ENCODE results near the gene PRSS2. TPM values are rescaled to one million over a fixed set of nuclear protein-coding genes. Genes with fewer than 3 reads are reported as not detected.

PRSS2 gene
- total and polyA plus RNA-seq, 2 donors (not counting 1 experiment from before 2014, with no cell fraction given): not detected

DNA sequence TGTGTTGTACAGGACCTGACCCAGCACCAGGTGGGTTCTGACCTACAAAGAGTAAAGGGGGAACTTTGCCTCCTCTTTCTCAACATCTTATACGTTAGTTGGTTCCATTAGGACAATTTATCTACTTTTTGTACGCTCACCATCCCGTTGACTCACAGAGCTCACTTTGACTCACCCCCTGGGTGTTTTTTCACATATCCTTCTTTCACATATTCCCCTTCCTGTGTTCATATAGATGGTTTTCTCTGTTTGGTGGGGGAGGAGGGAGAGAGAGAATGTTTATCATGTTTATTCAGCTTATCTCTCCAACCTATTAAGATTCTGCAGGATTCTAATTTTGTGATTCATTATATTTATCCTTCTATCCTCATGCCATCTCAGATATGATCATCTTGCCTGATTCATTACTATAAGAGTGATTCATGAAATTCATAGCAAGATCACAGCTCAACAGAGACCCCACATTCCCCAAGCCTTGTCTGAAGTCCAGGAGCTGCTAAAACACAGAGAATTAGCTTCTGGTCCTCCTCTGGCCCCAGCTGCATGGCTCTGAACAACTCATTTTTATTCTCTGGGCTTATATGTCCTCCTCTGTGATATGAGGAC is 37.2 kb downstream of the PRSS2 start:
- no peak overlapping the region for H3K4me3 ChIP-seq (replicated peaks in 1 of 4; ENCODE audit: control extremely low read depth in 1 of 4, insufficient read depth in 1 of 4, low read depth in 3 of 4, low read length in 4 of 4)
- H3K27me3 ChIP-seq (ENCODE audit: control insufficient read depth, insufficient read depth, low read length): no peaks in the 10 kb centered on the region
- H4K20me1 ChIP-seq (ENCODE audit: control insufficient read depth, extremely low read depth, insufficient read depth, low read length): no peaks in the 10 kb centered on the region
- no peak overlapping the region for H3K27ac ChIP-seq (ENCODE audit: insufficient read depth, low read length)
- H3K4me1 ChIP-seq (ENCODE audit: control insufficient read depth, extremely low read depth, insufficient read depth, low read length): no peaks in the 10 kb centered on the region
- no peak overlapping the region for H2AFZ ChIP-seq (ENCODE audit: low read length)
- H3K9me3 ChIP-seq (ENCODE audit: control insufficient read depth, insufficient read depth, low read depth, low read length): no peaks in the 10 kb centered on the region
- TF ChIP-seq EZH2 (IDR thresholded peaks at IDR 0.05; ENCODE audit: low read length, missing control alignments): no peak
- TF ChIP-seq, protein P1, sequence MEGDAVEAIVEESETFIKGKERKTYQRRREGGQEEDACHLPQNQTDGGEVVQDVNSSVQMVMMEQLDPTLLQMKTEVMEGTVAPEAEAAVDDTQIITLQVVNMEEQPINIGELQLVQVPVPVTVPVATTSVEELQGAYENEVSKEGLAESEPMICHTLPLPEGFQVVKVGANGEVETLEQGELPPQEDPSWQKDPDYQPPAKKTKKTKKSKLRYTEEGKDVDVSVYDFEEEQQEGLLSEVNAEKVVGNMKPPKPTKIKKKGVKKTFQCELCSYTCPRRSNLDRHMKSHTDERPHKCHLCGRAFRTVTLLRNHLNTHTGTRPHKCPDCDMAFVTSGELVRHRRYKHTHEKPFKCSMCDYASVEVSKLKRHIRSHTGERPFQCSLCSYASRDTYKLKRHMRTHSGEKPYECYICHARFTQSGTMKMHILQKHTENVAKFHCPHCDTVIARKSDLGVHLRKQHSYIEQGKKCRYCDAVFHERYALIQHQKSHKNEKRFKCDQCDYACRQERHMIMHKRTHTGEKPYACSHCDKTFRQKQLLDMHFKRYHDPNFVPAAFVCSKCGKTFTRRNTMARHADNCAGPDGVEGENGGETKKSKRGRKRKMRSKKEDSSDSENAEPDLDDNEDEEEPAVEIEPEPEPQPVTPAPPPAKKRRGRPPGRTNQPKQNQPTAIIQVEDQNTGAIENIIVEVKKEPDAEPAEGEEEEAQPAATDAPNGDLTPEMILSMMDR (conservative IDR thresholded peaks at IDR 0.05 in 1 of 2, IDR thresholded peaks at IDR 0.05 in 1 of 2; ENCODE audit: low read depth in 1 of 2, low read length in 2 of 2): no peak
- H3K4me2 ChIP-seq (ENCODE audit: extremely low read depth, insufficient read depth, low read length): no peak overlapping the region
- DNase-seq (ENCODE audit: low read depth in 2 of 2): peak in 1 of 2 donors; percentile 78
- no peak overlapping the region for H3K9ac ChIP-seq (ENCODE audit: insufficient read depth, low read length)
- H3K79me2 ChIP-seq (ENCODE audit: control insufficient read depth, insufficient read depth, low read length): no peaks in the 10 kb centered on the region
- no peaks in the 10 kb centered on the region for H3K36me3 ChIP-seq (ENCODE audit: control insufficient read depth, insufficient read depth, low read length)

DNA sequence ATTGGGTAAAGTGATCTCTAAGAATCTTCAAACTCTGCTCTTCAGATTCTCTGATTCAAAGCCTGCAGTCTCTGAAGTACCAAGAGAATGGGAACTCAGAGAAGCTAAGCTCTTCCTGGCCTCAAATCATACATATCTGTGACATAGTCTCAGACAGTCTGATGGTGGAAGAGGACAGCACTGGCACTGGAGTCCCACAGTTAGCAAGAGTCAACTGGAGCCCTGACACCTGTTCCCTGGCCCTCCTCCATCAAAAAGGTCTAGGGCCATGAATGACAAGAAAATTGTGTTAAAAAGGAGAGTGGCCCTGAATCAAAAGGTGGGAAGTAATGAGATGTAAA is 37.7 kb downstream of the PRSS2 start:
- Histone ChIP-seq H4K20me1 (ENCODE audit: control insufficient read depth, extremely low read depth, insufficient read depth, low read length) (no peaks in the 10 kb centered on the region), H3K4me1 (ENCODE audit: control insufficient read depth, extremely low read depth, insufficient read depth, low read length) (no peaks in the 10 kb centered on the region)

DNA sequence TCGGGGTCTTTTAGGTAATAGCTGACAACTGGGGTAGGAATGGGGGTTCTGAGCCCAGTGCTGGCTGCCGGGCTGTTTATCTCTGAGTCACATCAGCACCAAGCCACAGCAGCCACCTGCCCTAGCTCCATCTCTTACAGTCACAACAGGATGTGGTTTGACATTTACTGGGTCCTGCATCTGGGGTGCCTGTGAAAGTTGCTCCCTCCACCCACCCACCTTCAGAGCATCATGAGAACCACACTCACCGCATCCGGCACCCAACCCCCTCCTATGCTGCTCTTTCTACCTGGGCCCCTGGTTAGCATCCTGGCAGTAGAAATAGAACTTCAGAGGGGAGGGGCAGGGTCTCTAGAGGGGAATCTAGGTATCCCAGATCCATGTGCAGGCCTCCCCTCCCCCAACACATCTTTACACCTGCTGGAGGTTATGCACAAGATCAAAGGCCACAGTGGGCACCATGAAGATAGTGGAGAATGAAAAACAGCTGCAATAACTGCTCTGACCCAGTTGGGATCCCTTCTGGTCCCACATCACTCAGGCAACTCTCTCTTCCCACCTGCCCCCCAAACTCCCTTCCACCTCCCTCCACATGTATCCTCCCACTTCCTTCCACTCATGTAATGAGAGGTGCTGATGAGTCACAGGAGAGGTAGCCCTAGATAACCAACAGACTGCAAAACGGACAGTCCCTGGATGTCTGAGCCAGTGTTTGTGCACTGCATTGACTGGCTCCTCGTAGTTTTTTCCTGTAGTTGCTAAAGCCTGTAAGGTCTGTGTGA is 38.2 kb downstream of the PRSS2 start:
- Histone ChIP-seq H3K9me3 (ENCODE audit: control insufficient read depth, insufficient read depth, low read depth, low read length) (no peaks in the 10 kb centered on the region), H3K4me3 (replicated peaks in 1 of 4; ENCODE audit: control extremely low read depth in 1 of 4, insufficient read depth in 1 of 4, low read depth in 3 of 4, low read length in 4 of 4) (no peak overlapping the region), H3K4me2 (ENCODE audit: extremely low read depth, insufficient read depth, low read length) (no peak overlapping the region), H3K27ac (ENCODE audit: insufficient read depth, low read length) (no peak overlapping the region), H4K20me1 (ENCODE audit: control insufficient read depth, extremely low read depth, insufficient read depth, low read length) (no peaks in the 10 kb centered on the region), H2AFZ (ENCODE audit: low read length) (no peak overlapping the region), H3K27me3 (ENCODE audit: control insufficient read depth, insufficient read depth, low read length) (no peaks in the 10 kb centered on the region), H3K9ac (ENCODE audit: insufficient read depth, low read length) (no peak overlapping the region), H3K4me1 (ENCODE audit: control insufficient read depth, extremely low read depth, insufficient read depth, low read length) (no peaks in the 10 kb centered on the region), H3K36me3 (ENCODE audit: control insufficient read depth, insufficient read depth, low read length) (no peaks in the 10 kb centered on the region), H3K79me2 (ENCODE audit: control insufficient read depth, insufficient read depth, low read length) (no peaks in the 10 kb centered on the region)
- peak in 1 of 2 donors; percentile 86 for DNase-seq (ENCODE audit: low read depth in 2 of 2)
- TF ChIP-seq, protein P1 (conservative IDR thresholded peaks at IDR 0.05 in 1 of 2, IDR thresholded peaks at IDR 0.05 in 1 of 2; ENCODE audit: low read depth in 1 of 2, low read length in 2 of 2): no peak
- no peak for TF ChIP-seq EZH2 (IDR thresholded peaks at IDR 0.05; ENCODE audit: low read length, missing control alignments)

More for the DNA sequence above, 37.7 kb downstream of the PRSS2 start:
- H3K27me3 ChIP-seq (ENCODE audit: control insufficient read depth, insufficient read depth, low read length): no peaks in the 10 kb centered on the region
- H3K4me3 ChIP-seq (replicated peaks in 1 of 4; ENCODE audit: control extremely low read depth in 1 of 4, insufficient read depth in 1 of 4, low read depth in 3 of 4, low read length in 4 of 4): no peak overlapping the region
- no peak overlapping the region for H3K4me2 ChIP-seq (ENCODE audit: extremely low read depth, insufficient read depth, low read length)
- TF ChIP-seq EZH2 (IDR thresholded peaks at IDR 0.05; ENCODE audit: low read length, missing control alignments): no peak
- TF ChIP-seq, protein P1 (conservative IDR thresholded peaks at IDR 0.05 in 1 of 2, IDR thresholded peaks at IDR 0.05 in 1 of 2; ENCODE audit: low read depth in 1 of 2, low read length in 2 of 2): no peak
- no peaks in the 10 kb centered on the region for H3K9me3 ChIP-seq (ENCODE audit: control insufficient read depth, insufficient read depth, low read depth, low read length)
- no peak overlapping the region for H2AFZ ChIP-seq (ENCODE audit: low read length)
- H3K27ac ChIP-seq (ENCODE audit: insufficient read depth, low read length): no peak overlapping the region
- H3K36me3 ChIP-seq (ENCODE audit: control insufficient read depth, insufficient read depth, low read length): no peaks in the 10 kb centered on the region
- H3K79me2 ChIP-seq (ENCODE audit: control insufficient read depth, insufficient read depth, low read length): no peaks in the 10 kb centered on the region
- H3K9ac ChIP-seq (ENCODE audit: insufficient read depth, low read length): no peak overlapping the region
- no peak for DNase-seq (ENCODE audit: low read depth in 2 of 2)
